ENCODE data around the gene ZNF132.
A peak's percentile ranks its signal among the peaks of the same experiment; 100 is the strongest.

Gene ZNF132

GRCh38 chr19:58479303-58479702 lies 39.4 kb upstream of the ZNF132 start:
- in situ Hi-C loops (cut with MboI; ENCODE audit: low sequenced_read_pairs, unreplicated experiment), result no loop called here
- no peak for DNase-seq (ENCODE audit: low spot score)
- TF ChIP-seq CTCF (IDR thresholded peaks at IDR 0.05; ENCODE audit: borderline replicate concordance, control extremely low read depth, extremely low read depth, insufficient read depth, missing control alignments), result no peak

- no peak for DNase-seq (ENCODE audit: low spot score)
- in situ Hi-C loops (cut with MboI; ENCODE audit: low sequenced_read_pairs, unreplicated experiment), result no loop called here
- TF ChIP-seq CTCF (IDR thresholded peaks at IDR 0.05; ENCODE audit: borderline replicate concordance, control extremely low read depth, extremely low read depth, insufficient read depth, missing control alignments), result no peak
Observed at GRCh38 chr19:58477871-58478270, 37.9 kb upstream of the ZNF132 start.

GRCh38 chr19:58477130-58477529 lies 37.2 kb upstream of the ZNF132 start:
- in situ Hi-C loops (cut with MboI; ENCODE audit: low sequenced_read_pairs, unreplicated experiment), result no loop called here
- TF ChIP-seq CTCF (IDR thresholded peaks at IDR 0.05; ENCODE audit: borderline replicate concordance, control extremely low read depth, extremely low read depth, insufficient read depth, missing control alignments), result no peak
- DNase-seq (ENCODE audit: low spot score), result no peak

- DNase-seq (ENCODE audit: low spot score), result peak; percentile 58
- TF ChIP-seq CTCF (IDR thresholded peaks at IDR 0.05; ENCODE audit: borderline replicate concordance, control extremely low read depth, extremely low read depth, insufficient read depth, missing control alignments), result no peak
- in situ Hi-C loops (cut with MboI; ENCODE audit: low sequenced_read_pairs, unreplicated experiment), result no loop called here
Observed at GRCh38 chr19:58476498-58477015, 36.6 kb upstream of the ZNF132 start.

GRCh38 chr19:58475714-58476497 lies 36.0 kb upstream of the ZNF132 start, which contains the start of gene ZNF446:
ZNF446 (plus strand) TSS chr19:58476352; CDS start chr19:58477219, 867 bp downstream.
- in situ Hi-C loops (cut with MboI; ENCODE audit: low sequenced_read_pairs, unreplicated experiment), result no loop called here
- no peak for TF ChIP-seq CTCF (IDR thresholded peaks at IDR 0.05; ENCODE audit: borderline replicate concordance, control extremely low read depth, extremely low read depth, insufficient read depth, missing control alignments)
- peak; percentile 96 for DNase-seq (ENCODE audit: low spot score)

- in situ Hi-C loops (cut with MboI; ENCODE audit: low sequenced_read_pairs, unreplicated experiment), result no loop called here
- TF ChIP-seq CTCF (IDR thresholded peaks at IDR 0.05; ENCODE audit: borderline replicate concordance, control extremely low read depth, extremely low read depth, insufficient read depth, missing control alignments), result no peak
- DNase-seq (ENCODE audit: low spot score), result no peak
Observed at GRCh38 chr19:58474997-58475713, 35.2 kb upstream of the ZNF132 start.
